Measurements from ENCODE around the gene KCNN2. TPM values are rescaled to one million over a fixed set of nuclear protein-coding genes. Genes with fewer than 3 reads are reported as not detected.

Gene KCNN2
- polyA plus RNA-seq (2012; ENCODE audit: insufficient read depth, insufficient read length, low read depth) = 0.91 TPM

DNA sequence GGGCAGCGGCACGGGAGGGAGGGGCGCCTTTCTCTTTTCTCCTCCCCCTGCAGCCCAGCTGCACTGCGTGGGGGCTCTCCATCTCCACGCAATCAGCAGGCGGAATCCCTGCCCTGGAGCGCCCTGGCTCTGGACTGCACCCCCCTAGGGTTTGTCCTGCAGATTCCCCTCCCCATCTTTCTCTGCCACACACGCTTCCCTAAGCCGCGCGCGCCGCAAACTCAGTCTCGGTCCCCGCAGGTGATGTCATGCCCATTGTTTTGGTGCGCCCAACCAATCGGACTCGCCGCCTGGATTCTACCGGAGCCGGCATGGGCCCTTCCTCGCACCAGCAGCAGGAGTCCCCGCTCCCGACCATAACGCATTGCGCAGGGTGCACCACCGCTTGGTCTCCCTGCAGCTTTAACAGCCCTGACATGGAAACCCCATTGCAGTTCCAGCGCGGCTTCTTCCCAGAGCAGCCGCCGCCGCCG, at the start of gene KCNN2:
Gene KCNN2 (plus strand): TSS at position 347 of the 473 bp plus-strand sequence. CDS start 70 bp downstream, at position 417.
- Histone ChIP-seq H3K4me1 (no peaks in the 10 kb centered on the region), H3K4me3 (ENCODE audit: low read depth, low read length) (peak within 1 kb of the TSS; percentile 51), H3K27me3 (peaks cover 71% of the 10 kb centered on the region), H3K9me3 (no peaks in the 10 kb centered on the region), H3K36me3 (no peaks in the 10 kb centered on the region)
- TF ChIP-seq, protein P1, sequence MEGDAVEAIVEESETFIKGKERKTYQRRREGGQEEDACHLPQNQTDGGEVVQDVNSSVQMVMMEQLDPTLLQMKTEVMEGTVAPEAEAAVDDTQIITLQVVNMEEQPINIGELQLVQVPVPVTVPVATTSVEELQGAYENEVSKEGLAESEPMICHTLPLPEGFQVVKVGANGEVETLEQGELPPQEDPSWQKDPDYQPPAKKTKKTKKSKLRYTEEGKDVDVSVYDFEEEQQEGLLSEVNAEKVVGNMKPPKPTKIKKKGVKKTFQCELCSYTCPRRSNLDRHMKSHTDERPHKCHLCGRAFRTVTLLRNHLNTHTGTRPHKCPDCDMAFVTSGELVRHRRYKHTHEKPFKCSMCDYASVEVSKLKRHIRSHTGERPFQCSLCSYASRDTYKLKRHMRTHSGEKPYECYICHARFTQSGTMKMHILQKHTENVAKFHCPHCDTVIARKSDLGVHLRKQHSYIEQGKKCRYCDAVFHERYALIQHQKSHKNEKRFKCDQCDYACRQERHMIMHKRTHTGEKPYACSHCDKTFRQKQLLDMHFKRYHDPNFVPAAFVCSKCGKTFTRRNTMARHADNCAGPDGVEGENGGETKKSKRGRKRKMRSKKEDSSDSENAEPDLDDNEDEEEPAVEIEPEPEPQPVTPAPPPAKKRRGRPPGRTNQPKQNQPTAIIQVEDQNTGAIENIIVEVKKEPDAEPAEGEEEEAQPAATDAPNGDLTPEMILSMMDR (IDR thresholded peaks at IDR 0.05; ENCODE audit: low read depth, low read length) = no peak
- peak; percentile 58 for DNase-seq

DNA sequence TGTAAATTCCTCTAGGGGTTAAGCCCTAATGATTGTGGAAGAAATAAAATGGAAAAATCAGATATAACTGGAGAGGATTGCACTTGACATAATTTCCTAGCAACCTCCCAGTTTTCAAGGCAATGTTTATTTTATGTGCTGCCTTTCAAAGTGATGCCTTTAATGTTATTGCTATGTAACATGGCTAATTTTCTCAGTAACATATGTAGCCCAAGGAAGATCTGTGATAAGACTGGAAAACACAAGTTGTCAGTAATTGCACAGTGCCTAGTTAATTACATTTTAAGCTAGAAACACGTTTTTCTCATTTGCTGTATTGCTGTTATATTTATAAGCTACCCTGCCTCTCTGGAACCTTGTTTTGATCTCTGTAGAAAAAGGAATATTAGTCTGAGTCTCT, 49.2 kb upstream of the KCNN2 start:
- Histone ChIP-seq H3K4me3 (ENCODE audit: low read depth, low read length) (no peak overlapping the region), H3K4me1 (no peaks in the 10 kb centered on the region), H3K36me3 (no peaks in the 10 kb centered on the region), H3K9me3 (no peaks in the 10 kb centered on the region), H3K27me3 (no peaks in the 10 kb centered on the region)
- no peak for DNase-seq
- TF ChIP-seq, protein P1 (IDR thresholded peaks at IDR 0.05; ENCODE audit: low read depth, low read length) = no peak

DNA sequence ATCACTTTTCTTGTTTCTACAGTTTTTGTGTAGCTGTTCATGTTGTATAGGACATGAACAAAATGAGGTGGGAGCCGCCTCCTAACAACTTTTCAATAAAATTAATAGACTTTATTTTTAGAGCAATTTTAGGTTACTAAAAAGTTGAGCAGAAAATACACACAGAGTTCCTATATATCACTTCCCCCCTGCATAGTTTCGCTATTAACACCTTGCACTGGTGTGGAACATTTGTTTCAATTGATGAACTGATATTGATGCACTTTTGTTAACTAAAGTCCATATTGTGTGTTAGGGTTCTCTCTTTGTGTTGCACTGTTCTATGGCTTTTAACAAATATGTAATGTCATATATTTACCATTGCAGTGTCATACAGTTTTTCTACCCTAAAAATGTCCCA, 47.8 kb upstream of the KCNN2 start:
- no peaks in the 10 kb centered on the region for H3K27me3 ChIP-seq
- TF ChIP-seq, protein P1 (IDR thresholded peaks at IDR 0.05; ENCODE audit: low read depth, low read length) = no peak

DNA sequence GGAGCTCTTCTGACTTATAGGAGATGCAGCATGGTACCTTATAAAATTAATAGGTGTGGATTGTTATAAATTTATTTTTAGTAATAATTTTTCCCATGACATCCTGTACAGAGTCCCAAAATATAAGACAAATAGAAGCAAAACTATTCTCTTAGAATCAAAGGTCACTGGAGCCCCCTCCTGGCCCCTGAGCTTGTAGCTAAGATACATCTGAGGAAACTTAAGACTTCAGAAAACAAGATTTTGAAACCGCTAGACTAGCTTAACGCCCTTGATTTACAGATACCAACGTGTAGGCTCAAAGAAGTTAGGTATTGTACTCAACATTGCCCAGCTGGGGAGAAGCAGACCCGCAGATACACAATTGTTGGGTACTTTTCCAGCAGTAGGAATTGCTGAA, 45.7 kb upstream of the KCNN2 start:
- H3K27me3 ChIP-seq = no peaks in the 10 kb centered on the region
- no peak overlapping the region for H3K4me3 ChIP-seq (ENCODE audit: low read depth, low read length)
- no peak for DNase-seq
- H3K9me3 ChIP-seq = no peaks in the 10 kb centered on the region
- TF ChIP-seq, protein P1 (IDR thresholded peaks at IDR 0.05; ENCODE audit: low read depth, low read length) = no peak
- H3K36me3 ChIP-seq = no peaks in the 10 kb centered on the region
- no peaks in the 10 kb centered on the region for H3K4me1 ChIP-seq

More for the DNA sequence above, 47.8 kb upstream of the KCNN2 start:
- Histone ChIP-seq H3K9me3 (no peaks in the 10 kb centered on the region), H3K36me3 (no peaks in the 10 kb centered on the region), H3K4me3 (ENCODE audit: low read depth, low read length) (no peak overlapping the region), H3K4me1 (no peaks in the 10 kb centered on the region)
- no peak for DNase-seq

DNA sequence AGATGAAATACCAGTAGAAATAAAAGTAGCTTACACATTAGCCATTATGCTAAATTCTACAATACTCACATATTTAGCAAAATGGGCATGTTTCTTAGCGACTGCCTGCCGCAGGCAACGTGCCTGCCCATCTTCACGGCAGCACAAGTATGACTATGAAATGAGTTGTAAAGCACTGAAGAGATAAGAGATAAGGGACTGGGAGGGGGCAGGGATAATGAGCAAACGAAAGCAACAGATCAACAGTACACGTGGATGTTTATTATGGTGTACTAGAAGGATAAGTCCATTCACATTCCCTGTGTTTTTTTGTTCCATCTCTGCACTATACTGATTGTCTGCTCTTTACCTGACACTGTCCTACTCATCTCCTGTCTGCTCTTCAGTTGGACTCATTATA, 44.1 kb upstream of the KCNN2 start:
- TF ChIP-seq, protein P1 (IDR thresholded peaks at IDR 0.05; ENCODE audit: low read depth, low read length) = no peak
- no peak for DNase-seq

DNA sequence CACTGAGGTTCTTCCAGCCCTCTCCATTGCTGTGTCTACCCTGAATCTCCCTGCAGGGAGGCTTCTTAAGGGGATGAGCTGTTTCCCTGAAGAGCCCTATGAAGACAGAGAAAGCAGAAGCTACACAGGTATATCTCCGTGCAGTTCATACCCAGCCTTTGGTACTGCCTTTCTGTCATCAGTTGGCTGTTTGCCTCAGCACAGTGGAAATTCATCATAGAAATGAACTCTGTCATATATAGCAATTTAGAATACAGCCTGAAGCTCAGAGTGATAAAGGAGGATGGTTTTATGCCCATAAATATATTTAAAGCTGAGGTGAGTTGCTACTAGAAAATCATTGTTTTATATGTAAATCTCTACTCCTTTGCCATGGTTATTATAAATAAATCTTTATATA, 42.6 kb upstream of the KCNN2 start:
- H3K4me3 ChIP-seq (ENCODE audit: low read depth, low read length) = no peak overlapping the region
- no peaks in the 10 kb centered on the region for H3K36me3 ChIP-seq
- DNase-seq = no peak
- no peaks in the 10 kb centered on the region for H3K9me3 ChIP-seq
- no peaks in the 10 kb centered on the region for H3K4me1 ChIP-seq
- TF ChIP-seq, protein P1 (IDR thresholded peaks at IDR 0.05; ENCODE audit: low read depth, low read length) = no peak
- H3K27me3 ChIP-seq = no peaks in the 10 kb centered on the region

More for the DNA sequence above, 44.1 kb upstream of the KCNN2 start:
- no peaks in the 10 kb centered on the region for H3K4me1 ChIP-seq
- H3K4me3 ChIP-seq (ENCODE audit: low read depth, low read length) = no peak overlapping the region
- H3K27me3 ChIP-seq = no peaks in the 10 kb centered on the region
- H3K36me3 ChIP-seq = no peaks in the 10 kb centered on the region
- no peaks in the 10 kb centered on the region for H3K9me3 ChIP-seq
